Subcutaneous abdominal adipose tissue (tissue), 5 donors: ENCODE measurements around the gene STX8.

Experiments
- H3K27ac ChIP-seq: one replicate; pipeline ENCODE4 v1.7.0; 2013; ENCODE audit warnings: low read depth, mild to moderate bottlenecking, inconsistent platforms, low read length, moderate library complexity
- H3K27me3 ChIP-seq, 5 donors: one replicate each; pipeline ENCODE4 v1.7.0; 2013; ENCODE audit warnings: low read length in 5 of 5, inconsistent platforms in 1 of 5; ENCODE audit not compliant: control insufficient read depth in 5 of 5, insufficient read depth in 4 of 5
- H3K36me3 ChIP-seq, 5 donors: one replicate each; pipeline ENCODE4 v1.7.0; 2013; ENCODE audit warnings: low read length in 5 of 5; ENCODE audit not compliant: control insufficient read depth in 5 of 5, insufficient read depth in 5 of 5
- H3K4me1 ChIP-seq, 5 donors: one replicate each; pipeline ENCODE4 v1.7.0; 2013; ENCODE audit warnings: low read length in 5 of 5, mild to moderate bottlenecking in 3 of 5, moderate library complexity in 1 of 5; ENCODE audit not compliant: control insufficient read depth in 5 of 5, insufficient read depth in 5 of 5
- H3K4me3 ChIP-seq, 5 donors: one replicate each; pipeline ENCODE4 v1.7.0; 2013; ENCODE audit warnings: low read length in 5 of 5, low read depth in 1 of 5
- H3K9ac ChIP-seq, 5 donors: one replicate each; pipeline ENCODE4 v1.7.0; 2013; ENCODE audit warnings: low read length in 5 of 5, mild to moderate bottlenecking in 4 of 5, moderate library complexity in 3 of 5
- H3K9me3 ChIP-seq, 5 donors: one replicate each; pipeline ENCODE4 v1.7.0; 2013; ENCODE audit warnings: low read length in 5 of 5; ENCODE audit not compliant: control insufficient read depth in 5 of 5
- donor health status: healthy.
- donor health status: healthy.
- donor health status: healthy.
- donor health status: healthy.
- donor health status: healthy.

Gene STX8

DNA sequence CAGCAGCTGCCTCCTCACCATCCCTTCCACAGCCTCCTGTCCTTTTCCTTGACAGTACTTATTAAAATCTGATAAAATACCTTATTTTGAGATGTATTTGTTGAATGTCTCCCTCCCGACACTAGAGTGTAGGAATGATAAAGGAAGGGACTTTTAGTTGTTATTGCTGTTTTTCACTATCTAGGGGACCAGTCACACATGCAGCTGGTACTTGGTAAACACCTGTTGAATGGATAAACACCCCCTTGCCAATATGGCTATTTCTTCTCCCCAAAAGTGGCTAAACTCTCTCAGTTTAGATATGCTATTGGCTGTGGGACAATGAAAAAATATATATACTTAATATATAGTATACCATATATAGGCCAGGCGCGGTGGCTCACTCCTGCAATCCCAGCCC is 96.7 kb downstream of the STX8 start:
- H3K36me3 ChIP-seq = no peaks in the 10 kb centered on the region
- H3K9me3 ChIP-seq = no peaks in the 10 kb centered on the region
- no peak overlapping the region for H3K27ac ChIP-seq
- no peak overlapping the region for H3K9ac ChIP-seq
- H3K4me3 ChIP-seq = no peak overlapping the region
- no peaks in the 10 kb centered on the region for H3K27me3 ChIP-seq
- H3K4me1 ChIP-seq = no peaks in the 10 kb centered on the region

- H3K4me1 ChIP-seq = peaks cover 0 to 4% (median 0%) of the 10 kb centered on the region in 5 donors
- H3K9me3 ChIP-seq = no peaks in the 10 kb centered on the region
- H3K4me3 ChIP-seq = no peak overlapping the region
- no peaks in the 10 kb centered on the region for H3K36me3 ChIP-seq
- no peak overlapping the region for H3K27ac ChIP-seq
- no peak overlapping the region for H3K9ac ChIP-seq
- no peaks in the 10 kb centered on the region for H3K27me3 ChIP-seq
Observed at GRCh38 chr17:9475101-9475658, 100.4 kb downstream of the STX8 start.

DNA sequence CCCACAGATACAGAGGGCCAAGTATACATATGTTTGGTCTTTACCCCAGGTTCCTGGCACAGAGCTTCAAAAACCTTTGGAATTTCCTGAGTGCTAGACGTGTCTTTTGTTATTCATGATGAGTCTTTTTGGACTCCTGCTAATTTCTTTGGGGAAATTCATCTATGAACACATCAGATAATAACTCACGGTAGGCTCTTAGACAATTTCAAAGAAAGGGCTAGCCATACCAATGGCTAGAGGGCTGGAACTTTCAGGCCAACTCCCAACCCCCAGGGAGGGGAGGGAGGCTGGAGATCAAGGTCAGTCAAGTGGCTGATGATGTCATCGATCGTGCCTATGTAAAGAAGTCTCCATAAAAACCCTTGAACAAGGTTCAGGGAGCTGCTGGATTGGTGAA is 101.9 kb downstream of the STX8 start:
- no peak overlapping the region for H3K27ac ChIP-seq
- peaks cover 0 to 5% (median 0%) of the 10 kb centered on the region in 5 donors for H3K4me1 ChIP-seq
- H3K9me3 ChIP-seq = no peaks in the 10 kb centered on the region
- no peaks in the 10 kb centered on the region for H3K36me3 ChIP-seq
- H3K4me3 ChIP-seq = no peak overlapping the region
- H3K27me3 ChIP-seq = no peaks in the 10 kb centered on the region
- H3K9ac ChIP-seq = no peak overlapping the region

GRCh38 chr17:9472541-9472940 is 103.1 kb downstream of the STX8 start:
- Histone ChIP-seq H3K4me1 (peaks cover 0 to 5% (median 0%) of the 10 kb centered on the region in 5 donors), H3K27ac (no peak overlapping the region), H3K4me3 (no peak overlapping the region), H3K27me3 (no peaks in the 10 kb centered on the region), H3K36me3 (no peaks in the 10 kb centered on the region), H3K9ac (no peak overlapping the region), H3K9me3 (no peaks in the 10 kb centered on the region)

GRCh38 chr17:9472094-9472493 is 103.5 kb downstream of the STX8 start:
- Histone ChIP-seq H3K9ac (no peak overlapping the region), H3K36me3 (no peaks in the 10 kb centered on the region), H3K9me3 (no peaks in the 10 kb centered on the region), H3K27me3 (no peaks in the 10 kb centered on the region), H3K27ac (no peak overlapping the region), H3K4me3 (no peak overlapping the region), H3K4me1 (peaks cover 0 to 5% (median 0%) of the 10 kb centered on the region in 5 donors)

DNA sequence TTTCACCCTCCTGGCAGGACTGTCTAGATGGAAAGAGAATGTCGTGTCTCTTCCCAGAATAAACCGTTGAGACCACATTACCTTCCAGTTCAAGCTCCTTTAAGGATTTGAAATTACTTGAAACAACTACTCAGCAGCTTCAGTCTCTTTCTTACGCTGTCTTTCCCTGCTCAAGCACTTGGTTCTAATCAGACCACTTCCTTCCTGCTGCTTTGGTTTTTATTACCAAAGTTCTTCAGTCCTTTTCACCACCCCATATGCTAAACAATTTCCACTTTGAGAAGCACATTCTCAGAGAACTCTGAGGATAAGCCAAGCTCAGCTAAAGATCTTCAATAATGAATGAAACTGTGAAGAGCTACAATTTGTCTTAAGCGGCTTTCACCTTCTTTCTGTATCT is 105.4 kb downstream of the STX8 start:
- H3K4me3 ChIP-seq = no peak overlapping the region
- H3K4me1 ChIP-seq = peaks cover 0 to 7% (median 4%) of the 10 kb centered on the region in 5 donors

DNA sequence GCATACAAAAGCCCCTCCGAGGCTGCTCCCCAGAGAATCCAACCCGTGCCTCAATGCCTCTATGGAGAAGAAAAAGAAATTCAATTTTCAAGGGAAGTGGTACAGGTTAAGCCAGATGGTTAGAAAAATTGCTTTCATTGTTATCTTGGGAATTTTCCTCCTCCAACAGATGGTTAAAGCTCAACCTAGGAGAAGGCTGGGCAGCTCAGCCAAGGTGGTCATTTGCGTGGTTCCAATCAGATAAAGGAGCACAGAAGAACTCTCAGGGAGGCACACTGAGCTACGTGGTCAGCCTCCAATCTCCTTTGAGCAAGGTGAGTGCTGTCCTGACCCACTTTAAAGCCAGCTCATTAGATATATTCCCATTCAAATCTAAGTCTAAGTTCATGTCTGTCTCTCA is 106.7 kb downstream of the STX8 start:
- no peak overlapping the region for H3K9ac ChIP-seq
- H3K4me1 ChIP-seq = peaks cover 0 to 11% (median 6%) of the 10 kb centered on the region in 5 donors
- H3K9me3 ChIP-seq = no peaks in the 10 kb centered on the region

More for the DNA sequence above, 105.4 kb downstream of the STX8 start:
- H3K27ac ChIP-seq = no peak overlapping the region
- H3K9me3 ChIP-seq = no peaks in the 10 kb centered on the region
- no peaks in the 10 kb centered on the region for H3K27me3 ChIP-seq
- no peaks in the 10 kb centered on the region for H3K36me3 ChIP-seq
- H3K9ac ChIP-seq = no peak overlapping the region

GRCh38 chr17:9468532-9468931 is 107.1 kb downstream of the STX8 start:
- Histone ChIP-seq H3K36me3 (no peaks in the 10 kb centered on the region), H3K9ac (no peak overlapping the region), H3K27ac (no peak overlapping the region), H3K9me3 (no peaks in the 10 kb centered on the region), H3K4me1 (peaks cover 0 to 11% (median 6%) of the 10 kb centered on the region in 5 donors), H3K4me3 (no peak overlapping the region), H3K27me3 (no peaks in the 10 kb centered on the region)

More for the DNA sequence above, 106.7 kb downstream of the STX8 start:
- no peak overlapping the region for H3K27ac ChIP-seq
- H3K4me3 ChIP-seq = no peak overlapping the region
- H3K27me3 ChIP-seq = no peaks in the 10 kb centered on the region
- H3K36me3 ChIP-seq = no peaks in the 10 kb centered on the region

DNA sequence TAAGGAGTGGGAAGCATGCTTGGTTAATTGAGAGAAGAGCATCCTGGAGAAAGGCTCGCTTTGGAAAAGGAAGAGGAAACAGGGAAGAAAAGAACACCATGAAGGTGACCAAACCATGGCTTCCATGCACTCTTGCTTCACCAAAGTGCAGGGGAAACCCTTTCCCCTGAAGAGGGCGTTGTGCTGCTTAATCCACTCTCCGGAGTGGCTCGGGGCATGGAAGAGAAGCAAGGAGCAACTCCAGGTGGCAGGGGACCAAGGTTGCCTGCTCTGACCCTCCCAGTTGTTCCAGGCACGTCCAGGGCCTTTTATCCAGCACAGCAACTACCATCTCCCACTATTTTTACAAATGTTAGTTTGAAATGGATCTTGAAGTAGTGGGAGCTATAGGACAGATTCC is 108.1 kb downstream of the STX8 start:
- Histone ChIP-seq H3K27ac (no peak overlapping the region), H3K27me3 (no peaks in the 10 kb centered on the region), H3K4me1 (peaks cover 0 to 11% (median 6%) of the 10 kb centered on the region in 5 donors), H3K9ac (no peak overlapping the region), H3K36me3 (no peaks in the 10 kb centered on the region), H3K9me3 (no peaks in the 10 kb centered on the region), H3K4me3 (no peak overlapping the region)

- H3K9me3 ChIP-seq = no peaks in the 10 kb centered on the region
- no peaks in the 10 kb centered on the region for H3K27me3 ChIP-seq
- no peak overlapping the region for H3K9ac ChIP-seq
- H3K4me3 ChIP-seq = no peak overlapping the region
- no peak overlapping the region for H3K27ac ChIP-seq
- H3K36me3 ChIP-seq = no peaks in the 10 kb centered on the region
- peaks cover 0 to 11% (median 6%) of the 10 kb centered on the region in 5 donors for H3K4me1 ChIP-seq
Observed at GRCh38 chr17:9465210-9465921, 110.3 kb downstream of the STX8 start.
